ENCODE measurements around the gene DKK2.

- TF ChIP-seq CTCF (conservative IDR thresholded peaks at IDR 0.05) (no peak), EZH2 (IDR thresholded peaks at IDR 0.05; ENCODE audit: low read depth) (no peak)
These were observed 41.1 kb upstream of the DKK2 start for GRCh38 chr4:107077192-107077591.
